ENCODE data around the gene STK39. TPM values are rescaled to one million over a fixed set of nuclear protein-coding genes. Genes with fewer than 3 reads are reported as not detected.
A peak's percentile ranks its signal among the peaks of the same experiment; 100 is the strongest.
"Not testable (repeated sequence)": the region's sequence is repeated elsewhere in the genome, so short reads cannot be mapped to it uniquely, and the experiment has no call there.

The STK39 gene
- total and polyA plus RNA-seq, 9 of the 15 experiments (the other 6 are each of a cell fraction or from before 2014, with no cell fraction given): 0.19 to 0.76 (median 0.51) TPM

DNA sequence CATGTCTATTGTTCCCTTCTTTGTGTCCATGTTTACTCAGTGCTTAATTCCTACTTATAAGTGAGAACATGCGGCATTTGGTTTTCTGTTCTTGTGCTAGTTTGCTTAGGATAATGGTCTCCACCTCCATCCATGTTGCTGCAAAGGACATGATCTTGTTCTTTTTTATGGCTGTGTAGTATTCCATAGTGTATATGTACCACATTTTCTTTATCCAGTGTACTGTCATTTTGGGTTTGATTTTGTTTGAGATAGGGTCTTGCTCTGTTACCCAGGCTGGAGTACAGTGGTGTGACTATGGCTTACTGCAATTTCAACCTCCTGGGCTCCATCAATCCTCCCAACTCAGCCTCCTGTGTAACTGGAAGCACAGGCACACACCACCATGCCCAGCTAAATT lies 125.2 kb downstream of the STK39 start:
- H3K36me3 ChIP-seq (ENCODE audit: control insufficient read depth, insufficient read depth, low read length); H3K27me3 ChIP-seq (ENCODE audit: control insufficient read depth in 2 of 2, insufficient read depth in 2 of 2, low read length in 2 of 2); ATAC-seq; BruUV-seq (replicated peaks); H3K4me3 ChIP-seq; POLR2A ChIA-PET; intact Hi-C loops (cut with micrococcal nuclease); H4K20me1 ChIP-seq (replicated peaks; ENCODE audit: control insufficient read depth, insufficient read depth, low read length); H3K27ac ChIP-seq (ENCODE audit: extremely low read depth, low read depth, low read length); H3K9ac ChIP-seq (ENCODE audit: insufficient read depth in 1 of 2, low read depth in 2 of 2, low read length in 2 of 2); H3K9me1 ChIP-seq (ENCODE audit: control insufficient read depth, insufficient read depth, low read length); CTCF ChIA-PET (ENCODE audit: low intra/inter-chr PET ratio); H3K79me2 ChIP-seq (ENCODE audit: control insufficient read depth, insufficient read depth, low read length); H3K9me3 ChIP-seq (replicated peaks; ENCODE audit: control insufficient read depth, insufficient read depth, low read depth, low read length); FAIRE-seq; in situ Hi-C loops (cut with MboI); H2AFZ ChIP-seq (ENCODE audit: low read depth, low read length); H3K4me2 ChIP-seq (ENCODE audit: insufficient read depth, low read length); H3K4me1 ChIP-seq (replicated peaks in 1 of 2; ENCODE audit: control insufficient read depth in 2 of 2, insufficient read depth in 2 of 2, low read length in 2 of 2); DNase-seq (ENCODE audit: extremely low read depth in 1 of 4, low spot score in 3 of 4): not testable (repeated sequence)
- 0% methylated on average over 1 of the region's 1 CpG for WGBS (ENCODE audit: insufficient coverage, low coverage, missing lambda C conversion rate)
- peak; percentile 28 for TF ChIP-seq ZNF146 (CRISPR knock-in tag; IDR thresholded peaks at IDR 0.05; ENCODE audit: unreplicated experiment)

DNA sequence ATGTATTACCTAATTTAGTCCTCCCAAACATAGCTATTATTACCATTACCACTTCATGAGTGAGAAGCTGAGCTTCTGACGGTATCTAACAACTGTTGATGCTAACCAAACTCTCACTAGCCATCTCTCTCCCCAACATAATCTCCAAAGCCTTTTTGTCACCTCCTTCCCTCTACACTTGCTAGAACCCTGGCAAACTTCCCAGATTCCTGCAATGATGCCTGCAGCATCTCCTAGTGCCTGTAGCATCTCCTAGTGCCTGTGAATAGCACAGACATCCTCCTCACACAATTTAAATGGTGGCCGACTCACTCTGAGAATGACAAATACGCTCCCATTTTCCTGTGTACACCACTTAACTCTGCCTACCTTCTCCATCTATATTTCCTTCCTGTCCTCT lies 126.7 kb downstream of the STK39 start:
- ChIA-PET CTCF (ENCODE audit: low intra/inter-chr PET ratio) (interaction anchor here (0.7 kb wide), 1 partner anchor 181 kb away, joined by 3 read pairs; no protein-coding TSS in a partner anchor), POLR2A (interaction anchor here (1.2 kb wide), 1 partner anchor 180 kb away, joined by 4 read pairs; no protein-coding TSS in a partner anchor)
- Histone ChIP-seq H3K79me2 (ENCODE audit: control insufficient read depth, insufficient read depth, low read length) (no peaks in the 10 kb centered on the region), H4K20me1 (replicated peaks; ENCODE audit: control insufficient read depth, insufficient read depth, low read length) (no peaks in the 10 kb centered on the region), H3K4me3 (no peak overlapping the region), H3K9me3 (replicated peaks; ENCODE audit: control insufficient read depth, insufficient read depth, low read depth, low read length) (no peaks in the 10 kb centered on the region), H3K4me2 (ENCODE audit: insufficient read depth, low read length) (no peak overlapping the region), H3K36me3 (ENCODE audit: control insufficient read depth, insufficient read depth, low read length) (no peaks in the 10 kb centered on the region), H3K9ac (ENCODE audit: insufficient read depth in 1 of 2, low read depth in 2 of 2, low read length in 2 of 2) (no peak overlapping the region), H3K9me1 (ENCODE audit: control insufficient read depth, insufficient read depth, low read length) (no peaks in the 10 kb centered on the region), H3K27me3 (ENCODE audit: control insufficient read depth in 2 of 2, insufficient read depth in 2 of 2, low read length in 2 of 2) (0 out of 5 replicates have a peak, but pooled peaks cover 0 to 2% of the 10 kb centered on the region in 2 experiments), H3K27ac (ENCODE audit: extremely low read depth, low read depth, low read length) (no peak overlapping the region), H2AFZ (ENCODE audit: low read depth, low read length) (no peak overlapping the region), H3K4me1 (replicated peaks in 1 of 2; ENCODE audit: control insufficient read depth in 2 of 2, insufficient read depth in 2 of 2, low read length in 2 of 2) (no peaks in the 10 kb centered on the region)
- FAIRE-seq (no peak), ATAC-seq (no peak), DNase-seq (ENCODE audit: extremely low read depth in 1 of 4, low spot score in 3 of 4) (peak in 1 of 4 experiments; percentile 13)
- intact Hi-C loops (cut with micrococcal nuclease): no loop called here
- in situ Hi-C loops (cut with MboI): no loop called here
- BruUV-seq (replicated peaks): no TSS peak
- TF ChIP-seq STAG1 (CRISPR knock-in tag; IDR thresholded peaks at IDR 0.05; ENCODE audit: borderline replicate concordance) (no peak), CBX5 (IDR thresholded peaks at IDR 0.05; ENCODE audit: borderline replicate concordance, low read depth) (no peak), NFIC (IDR thresholded peaks at IDR 0.05) (peak; percentile 47), RAD21 (CRISPR knock-in tag; conservative IDR thresholded peaks at IDR 0.05 in 1 of 2, IDR thresholded peaks at IDR 0.05 in 1 of 2) (peak in 1 of 2 experiments; percentile 21; a peak in 1 of 4 replicates), ZNF23 (CRISPR knock-in tag; IDR thresholded peaks at IDR 0.05) (no peak)
- TF ChIP-seq, protein P1, sequence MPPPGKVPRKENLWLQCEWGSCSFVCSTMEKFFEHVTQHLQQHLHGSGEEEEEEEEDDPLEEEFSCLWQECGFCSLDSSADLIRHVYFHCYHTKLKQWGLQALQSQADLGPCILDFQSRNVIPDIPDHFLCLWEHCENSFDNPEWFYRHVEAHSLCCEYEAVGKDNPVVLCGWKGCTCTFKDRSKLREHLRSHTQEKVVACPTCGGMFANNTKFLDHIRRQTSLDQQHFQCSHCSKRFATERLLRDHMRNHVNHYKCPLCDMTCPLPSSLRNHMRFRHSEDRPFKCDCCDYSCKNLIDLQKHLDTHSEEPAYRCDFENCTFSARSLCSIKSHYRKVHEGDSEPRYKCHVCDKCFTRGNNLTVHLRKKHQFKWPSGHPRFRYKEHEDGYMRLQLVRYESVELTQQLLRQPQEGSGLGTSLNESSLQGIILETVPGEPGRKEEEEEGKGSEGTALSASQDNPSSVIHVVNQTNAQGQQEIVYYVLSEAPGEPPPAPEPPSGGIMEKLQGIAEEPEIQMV (tag; conservative IDR thresholded peaks at IDR 0.05; ENCODE audit: low read depth): no peak
- TF ChIP-seq, protein P2, sequence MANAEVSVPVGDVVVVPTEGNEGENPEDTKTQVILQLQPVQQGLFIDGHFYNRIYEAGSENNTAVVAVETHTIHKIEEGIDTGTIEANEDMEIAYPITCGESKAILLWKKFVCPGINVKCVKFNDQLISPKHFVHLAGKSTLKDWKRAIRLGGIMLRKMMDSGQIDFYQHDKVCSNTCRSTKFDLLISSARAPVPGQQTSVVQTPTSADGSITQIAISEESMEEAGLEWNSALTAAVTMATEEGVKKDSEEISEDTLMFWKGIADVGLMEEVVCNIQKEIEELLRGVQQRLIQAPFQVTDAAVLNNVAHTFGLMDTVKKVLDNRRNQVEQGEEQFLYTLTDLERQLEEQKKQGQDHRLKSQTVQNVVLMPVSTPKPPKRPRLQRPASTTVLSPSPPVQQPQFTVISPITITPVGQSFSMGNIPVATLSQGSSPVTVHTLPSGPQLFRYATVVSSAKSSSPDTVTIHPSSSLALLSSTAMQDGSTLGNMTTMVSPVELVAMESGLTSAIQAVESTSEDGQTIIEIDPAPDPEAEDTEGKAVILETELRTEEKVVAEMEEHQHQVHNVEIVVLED (CRISPR knock-in tag; IDR thresholded peaks at IDR 0.05): no peak
- 0% methylated on average over 3 of the region's 3 CpGs for WGBS (ENCODE audit: insufficient coverage, low coverage, missing lambda C conversion rate)

Data from K562 (cell line).